IMR-90 (cell line): Measurements from ENCODE around the gene MICB. TPM values are rescaled to one million over a fixed set of nuclear protein-coding genes. Genes with fewer than 3 reads are reported as not detected.

Source experiments
- ATAC-seq: fragments of 200-7000 bp; cut with Tn5 transposase; 2 replicates; pipeline ENCODE4 v1.9.1; 2020; ENCODE audit warnings: low read depth, mild to moderate bottlenecking, moderate library complexity
- BruUV-seq: library from RNA; stranded (reverse); fragments of 400-500 nt; replicated peaks from 2 replicates; lab custom pipeline; 2021; lab: Mats Ljungman, UMichigan
- CTCF ChIA-PET: fragments of 300-600 bp; formaldehyde crosslinking; extraction: SDS; loops from one replicate; lab custom pipeline; 2021; ENCODE audit warnings: antibody characterized with exemption; lab: Yijun Ruan, JAX
- POLR2A ChIA-PET: fragments of 300-600 bp; sonication (Branson Sonifier 250); formaldehyde crosslinking; loops from one replicate; lab custom pipeline; 2022; ENCODE audit warnings: antibody characterized with exemption; ENCODE audit not compliant: unreplicated experiment; lab: Charles Lee
- DNase-seq: peaks from one replicate; pipeline ENCODE4 v3.0.0; 2013
- H2AFZ ChIP-seq: replicated peaks from 2 replicates; pipeline ENCODE3; 2013; ENCODE audit warnings: low read length, mild to moderate bottlenecking; ENCODE audit not compliant: poor library complexity
- H2AK5ac ChIP-seq: 2 replicates; pipeline ENCODE4 v1.6.1; 2013; ENCODE audit warnings: low read depth, low read length, inconsistent platforms
- H2AK9ac ChIP-seq: replicated peaks from 2 replicates; pipeline ENCODE3; 2013; ENCODE audit warnings: mild to moderate bottlenecking, low read depth, low read length, moderate library complexity; ENCODE audit not compliant: poor library complexity
- H2BK120ac ChIP-seq: 2 replicates; pipeline ENCODE4 v1.6.1; 2013; ENCODE audit warnings: low read depth, low read length, inconsistent platforms
- H2BK15ac ChIP-seq: 3 replicates; pipeline ENCODE4 v1.6.1; 2013; ENCODE audit warnings: low read depth, low read length, inconsistent platforms
- H2BK20ac ChIP-seq: 2 replicates; pipeline ENCODE4 v1.6.1; 2013; ENCODE audit warnings: low read depth, mild to moderate bottlenecking, inconsistent platforms, low read length, moderate library complexity
- H2BK5ac ChIP-seq: 2 replicates; pipeline ENCODE4 v1.6.1; 2013; ENCODE audit warnings: mild to moderate bottlenecking, low read depth, low read length, inconsistent platforms; ENCODE audit not compliant: poor library complexity, severe bottlenecking
- H3K14ac ChIP-seq: replicated peaks from 2 replicates; pipeline ENCODE4 v1.6.1; 2013; ENCODE audit warnings: low read depth, low read length, inconsistent platforms
- H3K18ac ChIP-seq: 2 replicates; pipeline ENCODE4 v1.6.1; 2013; ENCODE audit warnings: low read depth, low read length, control low read depth
- H3K23ac ChIP-seq: 2 replicates; pipeline ENCODE4 v1.6.1; 2013; ENCODE audit warnings: low read depth, low read length, inconsistent platforms
- H3K27ac ChIP-seq: 2 replicates; pipeline ENCODE4 v1.5.1; 2013; ENCODE audit warnings: mild to moderate bottlenecking, control low read depth, low read length; ENCODE audit not compliant: insufficient read depth
- H3K27me3 ChIP-seq: 2 replicates; pipeline ENCODE4 v1.6.1; 2013; ENCODE audit warnings: low read length; ENCODE audit not compliant: control insufficient read depth, insufficient read depth
- H3K36me3 ChIP-seq: 2 replicates; pipeline ENCODE4 v1.6.1; 2013; ENCODE audit warnings: low read length, mixed read lengths; ENCODE audit not compliant: control insufficient read depth, insufficient read depth
- H3K4ac ChIP-seq: 2 replicates; pipeline ENCODE4 v1.6.1; 2013; ENCODE audit warnings: low read depth, low read length, inconsistent platforms
- H3K4me1 ChIP-seq: 2 replicates; pipeline ENCODE4 v1.6.1; 2013; ENCODE audit warnings: low read length, mixed read lengths; ENCODE audit not compliant: control insufficient read depth, insufficient read depth
- H3K4me2 ChIP-seq: 2 replicates; pipeline ENCODE4 v1.6.1; 2013; ENCODE audit warnings: low read depth, mild to moderate bottlenecking, control low read depth, low read length, moderate library complexity
- H3K4me3 ChIP-seq: 2 replicates; pipeline ENCODE4 v1.5.1; 2013; ENCODE audit warnings: low read depth, mild to moderate bottlenecking, control low read depth, low read length, moderate library complexity; ENCODE audit not compliant: insufficient read depth
- H3K56ac ChIP-seq: 2 replicates; pipeline ENCODE4 v1.6.1; 2013; ENCODE audit warnings: low read length, inconsistent platforms; ENCODE audit not compliant: insufficient read depth; ENCODE audit errors: extremely low read depth
- H3K79me1 ChIP-seq, 2 experiments: 2 replicates each; pipeline ENCODE4 v1.6.1; 2013; ENCODE audit warnings: low read length in 2 of 2, inconsistent platforms in 1 of 2, low read depth in 1 of 2
- H3K9ac ChIP-seq: 2 replicates; pipeline ENCODE4 v1.6.1; 2013; ENCODE audit warnings: low read depth, low read length, control low read depth
- H3K9me1 ChIP-seq: 2 replicates; pipeline ENCODE4 v1.6.1; 2013; ENCODE audit warnings: low read length, inconsistent platforms; ENCODE audit not compliant: insufficient read depth
- H3K9me3 ChIP-seq: 2 replicates; pipeline ENCODE4 v1.6.1; 2013; ENCODE audit warnings: low read length; ENCODE audit not compliant: control insufficient read depth, insufficient read depth
- H4K20me1 ChIP-seq: 2 replicates; pipeline ENCODE4 v1.6.1; 2013; ENCODE audit warnings: low read length, inconsistent platforms; ENCODE audit not compliant: insufficient read depth
- H4K5ac ChIP-seq: 2 replicates; pipeline ENCODE4 v1.6.1; 2013; ENCODE audit warnings: mild to moderate bottlenecking, low read depth, low read length, control low read depth
- H4K8ac ChIP-seq, 2 experiments: 2 replicates each; pipeline ENCODE4 v1.6.1; 2013; ENCODE audit warnings: low read depth in 2 of 2, low read length in 2 of 2, control low read depth in 1 of 2, inconsistent platforms in 1 of 2
- H4K91ac ChIP-seq: 2 replicates; pipeline ENCODE4 v1.6.1; 2013; ENCODE audit warnings: low read depth, low read length, inconsistent platforms; ENCODE audit not compliant: insufficient read depth
- BHLHE40 ChIP-seq: fragments of 150-350 bp; IDR thresholded peaks from 2 replicates; pipeline ENCODE4 v1.6.1; 2016; ENCODE audit warnings: mild to moderate bottlenecking, low read depth, low read length
- CEBPB ChIP-seq: IDR thresholded peaks from 2 replicates; pipeline ENCODE4 v1.6.1; 2012; ENCODE audit warnings: low read depth, low read length, improper control_type of control experiment
- CHD1 ChIP-seq: IDR thresholded peaks from 2 replicates; pipeline ENCODE4 v1.6.1; 2012; ENCODE audit warnings: low read depth, low read length, improper control_type of control experiment
- FOS ChIP-seq: fragments of 150-350 bp; IDR thresholded peaks from 2 replicates; pipeline ENCODE4 v1.6.1; 2016; ENCODE audit warnings: low read depth, low read length
- MAFK ChIP-seq: IDR thresholded peaks from 2 replicates; pipeline ENCODE4 v1.6.1; 2012; ENCODE audit warnings: low read depth, low read length, improper control_type of control experiment
- MAZ ChIP-seq: IDR thresholded peaks from 2 replicates; pipeline ENCODE4 v1.6.1; 2012; ENCODE audit warnings: low read depth, mild to moderate bottlenecking, low read length, improper control_type of control experiment, moderate library complexity, borderline replicate concordance
- MXI1 ChIP-seq: IDR thresholded peaks from 2 replicates; pipeline ENCODE4 v1.6.1; 2012; ENCODE audit warnings: low read depth, mild to moderate bottlenecking, low read length, moderate library complexity, borderline replicate concordance
- NFE2L2 ChIP-seq: fragments of 150-350 bp; IDR thresholded peaks from 2 replicates; pipeline ENCODE4 v1.6.1; 2016; ENCODE audit warnings: low read depth, mild to moderate bottlenecking, low read length
- POLR2A ChIP-seq: IDR thresholded peaks from 2 replicates; pipeline ENCODE4 v1.6.1; 2012; ENCODE audit warnings: mild to moderate bottlenecking, low read depth, low read length
- RAD21 ChIP-seq: IDR thresholded peaks from 2 replicates; pipeline ENCODE4 v1.6.1; 2012; ENCODE audit warnings: low read length, improper control_type of control experiment
- RFX5 ChIP-seq: IDR thresholded peaks from 2 replicates; pipeline ENCODE4 v1.8.0; 2012; ENCODE audit warnings: low read depth, mild to moderate bottlenecking, low read length, moderate library complexity
- SMC3 ChIP-seq: fragments of 150-350 bp; IDR thresholded peaks from 2 replicates; pipeline ENCODE4 v1.6.1; 2016; ENCODE audit warnings: low read depth, mild to moderate bottlenecking, antibody characterized with exemption, low read length, moderate library complexity
- WGBS, 2 experiments: methylation state at CpG; one replicate each; pipeline versions ENCODE4 v1.1.5 to v1.1.7; 2013; ENCODE audit warnings: missing lambda C conversion rate in 2 of 2; ENCODE audit not compliant: insufficient read length in 1 of 2; ENCODE audit errors: extremely low coverage in 2 of 2; 5-methylcytosine and 5-hydroxymethylcytosine counted together
- dilution Hi-C: fragments of 300-500 bp; cut with HindIII; formaldehyde crosslinking; loops from one replicate; pipeline ENCODE4 v1.14.3; 2018; ENCODE audit warnings: low sequenced_read_pairs; ENCODE audit not compliant: unreplicated experiment
- in situ Hi-C: fragments of 300-500 bp; cut with MboI; formaldehyde crosslinking; loops from 3 replicates; pipeline ENCODE4 v1.14.3; 2019; ENCODE audit warnings: low sequenced_read_pairs, inconsistent platforms, mixed read lengths
- intact Hi-C: fragments of 100-400 bp; cut with micrococcal nuclease; formaldehyde crosslinking; loops from 2 replicates; pipeline ENCODE4 v1.10.0; 2022
- polyA plus RNA-seq, 3 experiments: library from polyadenylated mRNA; depleted of rRNA; stranded (reverse); fragments of >200 nt; gene quantifications; 2 replicates each; pipeline ENCODE4 v1.2.3, GENCODE V29; 2012; ENCODE audit warnings: low replicate concordance in 1 of 3
- total RNA-seq: library from RNA; depleted of rRNA; stranded (reverse); fragments of >200 nt; gene quantifications from 2 replicates; pipeline ENCODE4 v1.2.3, GENCODE V29; 2012
- TF ChIP-seq, protein P1 (sequence below): conservative IDR thresholded peaks from 2 replicates; pipeline ENCODE4 v1.5.1; 2012; ENCODE audit warnings: mild to moderate bottlenecking, low read depth, low read length, improper control_type of control experiment
- TF ChIP-seq, protein P2 (sequence below): fragments of 150-350 bp; IDR thresholded peaks from 2 replicates; pipeline ENCODE4 v1.6.1; 2016; ENCODE audit warnings: low read depth, mild to moderate bottlenecking, low read length, moderate library complexity, borderline replicate concordance

MICB gene
- total and polyA plus RNA-seq, 2 of the 4 experiments (the other 2 are of a cell fraction), result 9.6 to 11.1 TPM

DNA sequence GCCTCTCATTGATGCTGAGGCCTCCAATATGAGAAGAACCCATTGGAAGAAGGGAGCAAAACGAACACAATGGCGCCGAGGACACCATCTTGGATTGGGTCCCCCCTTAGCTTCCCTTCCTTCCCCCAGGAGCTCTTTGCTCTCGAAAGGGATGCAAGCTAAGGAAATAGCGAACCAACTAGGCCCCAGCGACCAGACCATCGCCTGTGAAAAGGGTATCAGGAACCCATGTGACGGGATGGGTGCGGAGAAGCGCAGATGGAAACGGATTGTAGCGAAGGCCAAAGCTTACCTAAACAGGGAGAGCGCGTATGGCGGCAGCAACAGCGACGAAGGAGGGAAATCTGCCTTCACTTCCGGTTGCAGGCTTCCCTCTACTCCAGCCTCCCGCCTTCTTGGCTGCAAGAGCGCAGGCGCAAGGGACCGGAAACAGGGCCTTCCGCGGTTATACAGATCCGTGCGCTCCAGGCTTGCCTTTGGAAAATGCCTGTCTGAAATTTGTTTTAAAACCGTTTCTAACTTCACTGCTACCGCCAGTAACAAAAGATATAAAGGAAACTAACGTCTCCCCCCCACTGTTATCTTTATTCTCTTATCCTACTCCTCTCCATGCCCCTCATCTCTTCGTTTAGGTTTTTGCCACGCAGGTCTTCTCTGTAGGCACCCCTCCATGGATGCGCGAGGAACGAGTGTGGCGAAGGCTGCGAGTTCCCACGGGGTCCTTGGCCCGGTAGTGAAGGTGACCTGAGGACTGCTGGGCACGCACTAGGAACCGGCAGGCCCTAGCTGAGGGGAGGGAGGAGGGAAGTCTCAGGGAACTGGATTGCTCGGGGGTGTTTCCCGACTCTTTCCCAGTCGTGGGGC is 43.9 kb downstream of the MICB start, which contains the start of gene DDX39B (continued):
- TF ChIP-seq SMC3 (no peak), BHLHE40 (peak; percentile 8; the same call in 1 of the 2 replicates), RAD21 (0 out of 2 replicates have a peak, but pooled peaks have one; percentile 13), RFX5 (no peak)

DNA sequence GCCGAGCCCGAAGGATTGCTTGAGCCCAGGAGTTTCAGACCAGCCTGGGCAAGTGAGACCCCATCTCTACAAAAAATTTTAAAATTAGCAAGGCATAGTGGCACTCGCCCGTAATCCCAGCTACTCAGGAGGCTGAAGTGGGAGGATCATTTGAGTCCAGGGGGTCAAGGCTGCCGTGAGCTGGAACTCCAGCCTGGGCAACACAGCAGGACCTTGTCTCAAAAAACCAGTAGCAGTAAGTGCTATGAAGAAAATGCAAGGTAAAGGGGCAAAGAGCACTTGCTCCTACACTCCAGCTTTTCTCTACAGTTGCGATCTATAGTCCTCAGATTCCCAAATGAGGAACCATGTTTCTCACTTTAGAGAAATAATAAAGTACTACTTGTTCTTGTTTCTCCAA is 45.7 kb downstream of the MICB start:
- ChIA-PET CTCF (no interaction called here), POLR2A (no interaction called here)
- no peak overlapping the region for H3K23ac ChIP-seq
- H2BK20ac ChIP-seq, result no peak overlapping the region
- H3K79me1 ChIP-seq, result peaks cover 11 to 57% of the 10 kb centered on the region in 2 experiments
- no peak overlapping the region for H3K56ac ChIP-seq
- no peaks in the 10 kb centered on the region for H3K9me3 ChIP-seq
- no peak overlapping the region for H3K14ac ChIP-seq
- DNase-seq, result no peak
- no peak overlapping the region for H4K8ac ChIP-seq
- no peak overlapping the region for H2BK120ac ChIP-seq
- no TSS peak for BruUV-seq
- no CpG with 5 or more reads among the region's 6 CpGs for WGBS, 2 experiments
- peaks cover 11% of the 10 kb centered on the region for H3K9me1 ChIP-seq
- peaks cover 16% of the 10 kb centered on the region for H3K4me1 ChIP-seq
- H2AFZ ChIP-seq, result no peak overlapping the region
- no peak overlapping the region for H2BK5ac ChIP-seq
- dilution Hi-C loops, result no loop called here
- H3K4ac ChIP-seq, result no peak overlapping the region
- H3K27me3 ChIP-seq, result no peaks in the 10 kb centered on the region
- in situ Hi-C loops, result loop anchor here (5.0 to 10.0 kb wide), 2 partner anchors 51 to 291 kb away; no protein-coding TSS in a partner anchor
- H2AK9ac ChIP-seq, result no peak overlapping the region
- ATAC-seq, result no peak
- no peak overlapping the region for H2BK15ac ChIP-seq
- no peak overlapping the region for H3K4me2 ChIP-seq
- H3K27ac ChIP-seq, result no peak overlapping the region
- H3K9ac ChIP-seq, result no peak overlapping the region
- H3K18ac ChIP-seq, result no peak overlapping the region
- H3K36me3 ChIP-seq, result peaks cover 17% of the 10 kb centered on the region
- no peak overlapping the region for H4K91ac ChIP-seq
- no peak overlapping the region for H3K4me3 ChIP-seq
- intact Hi-C loops, result no loop called here
- no peak overlapping the region for H2AK5ac ChIP-seq
- peaks cover 31% of the 10 kb centered on the region for H4K20me1 ChIP-seq
- no peak overlapping the region for H4K5ac ChIP-seq
- TF ChIP-seq NFE2L2, result no peak
- TF ChIP-seq, protein P1, sequence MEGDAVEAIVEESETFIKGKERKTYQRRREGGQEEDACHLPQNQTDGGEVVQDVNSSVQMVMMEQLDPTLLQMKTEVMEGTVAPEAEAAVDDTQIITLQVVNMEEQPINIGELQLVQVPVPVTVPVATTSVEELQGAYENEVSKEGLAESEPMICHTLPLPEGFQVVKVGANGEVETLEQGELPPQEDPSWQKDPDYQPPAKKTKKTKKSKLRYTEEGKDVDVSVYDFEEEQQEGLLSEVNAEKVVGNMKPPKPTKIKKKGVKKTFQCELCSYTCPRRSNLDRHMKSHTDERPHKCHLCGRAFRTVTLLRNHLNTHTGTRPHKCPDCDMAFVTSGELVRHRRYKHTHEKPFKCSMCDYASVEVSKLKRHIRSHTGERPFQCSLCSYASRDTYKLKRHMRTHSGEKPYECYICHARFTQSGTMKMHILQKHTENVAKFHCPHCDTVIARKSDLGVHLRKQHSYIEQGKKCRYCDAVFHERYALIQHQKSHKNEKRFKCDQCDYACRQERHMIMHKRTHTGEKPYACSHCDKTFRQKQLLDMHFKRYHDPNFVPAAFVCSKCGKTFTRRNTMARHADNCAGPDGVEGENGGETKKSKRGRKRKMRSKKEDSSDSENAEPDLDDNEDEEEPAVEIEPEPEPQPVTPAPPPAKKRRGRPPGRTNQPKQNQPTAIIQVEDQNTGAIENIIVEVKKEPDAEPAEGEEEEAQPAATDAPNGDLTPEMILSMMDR, result no peak
- no peak for TF ChIP-seq MXI1
- TF ChIP-seq FOS, result no peak
- TF ChIP-seq CEBPB, result no peak
- TF ChIP-seq SMC3, result no peak
- TF ChIP-seq RFX5, result no peak
- no peak for TF ChIP-seq POLR2A
- TF ChIP-seq MAFK, result no peak
- no peak for TF ChIP-seq CHD1
- TF ChIP-seq, protein P2, sequence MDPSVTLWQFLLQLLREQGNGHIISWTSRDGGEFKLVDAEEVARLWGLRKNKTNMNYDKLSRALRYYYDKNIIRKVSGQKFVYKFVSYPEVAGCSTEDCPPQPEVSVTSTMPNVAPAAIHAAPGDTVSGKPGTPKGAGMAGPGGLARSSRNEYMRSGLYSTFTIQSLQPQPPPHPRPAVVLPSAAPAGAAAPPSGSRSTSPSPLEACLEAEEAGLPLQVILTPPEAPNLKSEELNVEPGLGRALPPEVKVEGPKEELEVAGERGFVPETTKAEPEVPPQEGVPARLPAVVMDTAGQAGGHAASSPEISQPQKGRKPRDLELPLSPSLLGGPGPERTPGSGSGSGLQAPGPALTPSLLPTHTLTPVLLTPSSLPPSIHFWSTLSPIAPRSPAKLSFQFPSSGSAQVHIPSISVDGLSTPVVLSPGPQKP, result no peak
- TF ChIP-seq MAZ, result no peak
